OCI-LY7 (cell line): Measurements from ENCODE around the gene CCDC73. TPM values are rescaled to one million over a fixed set of nuclear protein-coding genes. Genes with fewer than 3 reads are reported as not detected.

Experiments
- BruUV-seq: library from RNA; stranded (reverse); fragments of 400-500 nt; replicated peaks from 2 replicates; lab custom pipeline; 2021; lab: Mats Ljungman, UMichigan
- CTCF ChIA-PET: fragments of 300-600 bp; sonication (Branson Sonifier 250); formaldehyde crosslinking; loops from one replicate; lab custom pipeline; 2022; ENCODE audit warnings: antibody characterized with exemption; ENCODE audit not compliant: unreplicated experiment; lab: Charles Lee
- POLR2A ChIA-PET: fragments of 300-600 bp; sonication (Branson Sonifier 250); formaldehyde crosslinking; loops from one replicate; lab custom pipeline; 2022; ENCODE audit warnings: antibody characterized with exemption; lab: Charles Lee
- DNase-seq: peaks from one replicate; pipeline ENCODE4 v3.0.0-alpha.2; 2015; ENCODE audit warnings: low spot score
- H2AFZ ChIP-seq: fragments of 200-600 bp; sonication (generic), shearing (Covaris generic); 2 replicates; pipeline ENCODE4 v1.6.1; 2014; ENCODE audit warnings: mild to moderate bottlenecking, antibody characterized with exemption, low read length, moderate library complexity
- H3K27ac ChIP-seq: fragments of 200-600 bp; sonication (generic); 2 replicates; pipeline ENCODE4 v1.5.1; 2014; ENCODE audit warnings: mixed run types, low read depth, mild to moderate bottlenecking, moderate library complexity, low read length, inconsistent platforms; ENCODE audit not compliant: poor library complexity, severe bottlenecking
- H3K36me3 ChIP-seq: fragments of 200-600 bp; sonication (generic); 2 replicates; pipeline ENCODE4 v1.6.1; 2014; ENCODE audit warnings: mild to moderate bottlenecking, antibody characterized with exemption, low read length, moderate library complexity, mixed read lengths; ENCODE audit not compliant: insufficient read depth
- H3K4me1 ChIP-seq: fragments of 200-600 bp; sonication (generic); 2 replicates; pipeline ENCODE4 v1.5.1; 2014; ENCODE audit warnings: mild to moderate bottlenecking, low read length; ENCODE audit not compliant: insufficient read depth, poor library complexity, severe bottlenecking
- H3K4me2 ChIP-seq: fragments of 200-600 bp; sonication (generic); 2 replicates; pipeline ENCODE4 v1.6.1; 2014; ENCODE audit warnings: mild to moderate bottlenecking, low read length
- H3K4me3 ChIP-seq: fragments of 200-600 bp; sonication (generic); 2 replicates; pipeline ENCODE4 v1.5.1; 2014; ENCODE audit warnings: mild to moderate bottlenecking, low read depth, low read length; ENCODE audit not compliant: poor library complexity, severe bottlenecking
- H3K79me2 ChIP-seq: fragments of 200-600 bp; sonication (generic); 2 replicates; pipeline ENCODE4 v1.6.1; 2016; ENCODE audit warnings: low read depth, mild to moderate bottlenecking, low read length, moderate library complexity, mixed read lengths; ENCODE audit not compliant: insufficient read depth
- H3K9me2 ChIP-seq: fragments of 200-600 bp; sonication (generic); 2 replicates; pipeline ENCODE4 v1.6.1; 2016; ENCODE audit warnings: mild to moderate bottlenecking, low read length, mixed read lengths; ENCODE audit not compliant: insufficient read depth
- H3K9me3 ChIP-seq: fragments of 200-600 bp; sonication (generic); 2 replicates; pipeline ENCODE4 v1.6.1; 2014; ENCODE audit warnings: mild to moderate bottlenecking, mixed run types, low read length, mixed read lengths
- H4K20me1 ChIP-seq: fragments of 200-600 bp; sonication (generic); 2 replicates; pipeline ENCODE4 v1.6.1; 2014; ENCODE audit warnings: mild to moderate bottlenecking, antibody characterized with exemption, low read length, moderate library complexity, mixed read lengths; ENCODE audit not compliant: insufficient read depth
- EZH2phosphoT487 ChIP-seq: fragments of 200-600 bp; sonication (generic); IDR thresholded peaks from 2 replicates; pipeline ENCODE4 v1.6.1; 2018; ENCODE audit warnings: low read depth, borderline replicate concordance, mild to moderate bottlenecking, mixed run types, antibody characterized with exemption, low read length, moderate library complexity, mixed read lengths
- intact Hi-C: fragments of 100-400 bp; cut with micrococcal nuclease; formaldehyde crosslinking; loops from one replicate; pipeline ENCODE4 v1.10.0; 2022; ENCODE audit not compliant: unreplicated experiment
- total RNA-seq, 2 experiments: library from RNA; depleted of rRNA in 1 of 2; stranded (reverse); fragments of >200 nt in 1 of 2; shearing (Covaris generic) in 1 of 2; gene quantifications; 2 replicates each; pipeline ENCODE4 v1.2.3, GENCODE V29; 2014 to 2022
- TF ChIP-seq, protein P1 (sequence below): fragments of 200-600 bp; sonication (generic); conservative IDR thresholded peaks from 2 replicates; pipeline ENCODE4 v1.5.1; 2014; ENCODE audit warnings: mild to moderate bottlenecking, antibody characterized with exemption, low read length, moderate library complexity, mixed read lengths

The CCDC73 gene
- total RNA-seq, 2 experiments from 2014 or later: not detected

DNA sequence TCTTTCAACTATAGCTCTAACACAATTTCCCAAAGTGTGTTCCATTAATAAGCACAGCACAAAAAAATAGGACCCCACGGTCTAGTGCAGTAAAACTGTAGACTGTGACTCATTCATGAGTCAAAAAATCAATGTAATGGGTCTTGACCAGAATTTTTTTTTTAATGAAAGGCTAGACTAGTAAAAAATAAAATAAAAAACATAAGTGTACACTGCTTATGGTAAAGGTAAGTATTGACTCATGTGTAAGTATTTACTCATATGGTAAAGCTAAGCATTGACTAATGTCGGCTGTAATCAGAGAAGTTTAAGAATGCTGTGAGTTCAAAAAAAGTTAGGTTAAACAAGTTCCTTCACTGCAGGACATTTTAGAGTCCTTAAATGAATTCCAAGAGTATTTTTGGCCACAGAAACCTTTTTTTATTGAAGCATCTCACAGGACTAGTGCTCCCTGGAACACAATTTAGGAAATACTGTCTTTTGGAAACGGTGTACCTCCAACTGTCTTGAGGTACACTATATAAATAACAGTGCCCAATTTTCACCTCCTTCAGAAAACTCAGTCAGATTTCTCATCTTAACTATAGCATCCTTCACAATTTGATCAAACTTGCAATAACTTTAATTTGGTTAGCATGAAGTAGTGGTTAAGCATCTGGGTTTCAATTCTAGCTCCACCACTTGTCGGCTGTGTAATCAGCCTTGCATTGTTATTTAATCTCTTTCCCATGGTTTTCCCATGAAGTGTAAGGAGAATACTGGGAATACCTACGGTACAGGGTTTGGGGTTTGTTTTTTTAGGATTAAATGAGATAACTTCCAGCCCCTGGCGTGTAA lies 2.1 kb downstream of the CCDC73 start:
- no peak overlapping the region; the same call in 1 of the 2 replicates for H3K4me2 ChIP-seq
- DNase-seq: no peak
- intact Hi-C loops: loop anchor here (1.0 to 5.0 kb wide), 2 partner anchors 43 to 470 kb away; no protein-coding TSS in a partner anchor
- no peak overlapping the region; the same call in 1 of the 2 replicates for H2AFZ ChIP-seq
- no peaks in the 10 kb centered on the region for H3K79me2 ChIP-seq
- no peaks in the 10 kb centered on the region for H3K36me3 ChIP-seq
- H3K27ac ChIP-seq: no peak overlapping the region
- H3K9me3 ChIP-seq: no peaks in the 10 kb centered on the region
- no peaks in the 10 kb centered on the region for H3K4me1 ChIP-seq
- no peaks in the 10 kb centered on the region for H3K9me2 ChIP-seq
- no peak for TF ChIP-seq EZH2phosphoT487
- TF ChIP-seq, protein P1, sequence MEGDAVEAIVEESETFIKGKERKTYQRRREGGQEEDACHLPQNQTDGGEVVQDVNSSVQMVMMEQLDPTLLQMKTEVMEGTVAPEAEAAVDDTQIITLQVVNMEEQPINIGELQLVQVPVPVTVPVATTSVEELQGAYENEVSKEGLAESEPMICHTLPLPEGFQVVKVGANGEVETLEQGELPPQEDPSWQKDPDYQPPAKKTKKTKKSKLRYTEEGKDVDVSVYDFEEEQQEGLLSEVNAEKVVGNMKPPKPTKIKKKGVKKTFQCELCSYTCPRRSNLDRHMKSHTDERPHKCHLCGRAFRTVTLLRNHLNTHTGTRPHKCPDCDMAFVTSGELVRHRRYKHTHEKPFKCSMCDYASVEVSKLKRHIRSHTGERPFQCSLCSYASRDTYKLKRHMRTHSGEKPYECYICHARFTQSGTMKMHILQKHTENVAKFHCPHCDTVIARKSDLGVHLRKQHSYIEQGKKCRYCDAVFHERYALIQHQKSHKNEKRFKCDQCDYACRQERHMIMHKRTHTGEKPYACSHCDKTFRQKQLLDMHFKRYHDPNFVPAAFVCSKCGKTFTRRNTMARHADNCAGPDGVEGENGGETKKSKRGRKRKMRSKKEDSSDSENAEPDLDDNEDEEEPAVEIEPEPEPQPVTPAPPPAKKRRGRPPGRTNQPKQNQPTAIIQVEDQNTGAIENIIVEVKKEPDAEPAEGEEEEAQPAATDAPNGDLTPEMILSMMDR: no peak
- ChIA-PET CTCF (interaction anchor here (1.2 kb wide), 1 partner anchor 486 kb away, joined by 4 read pairs; no protein-coding TSS in a partner anchor), POLR2A (interaction anchor here (0.5 to 1.3 kb wide), 2 partner anchors 34 to 39 kb away, joined by 5 to 6 read pairs; no protein-coding TSS in a partner anchor)
- H4K20me1 ChIP-seq: no peaks in the 10 kb centered on the region
- BruUV-seq: no TSS peak
- no peak overlapping the region for H3K4me3 ChIP-seq

DNA sequence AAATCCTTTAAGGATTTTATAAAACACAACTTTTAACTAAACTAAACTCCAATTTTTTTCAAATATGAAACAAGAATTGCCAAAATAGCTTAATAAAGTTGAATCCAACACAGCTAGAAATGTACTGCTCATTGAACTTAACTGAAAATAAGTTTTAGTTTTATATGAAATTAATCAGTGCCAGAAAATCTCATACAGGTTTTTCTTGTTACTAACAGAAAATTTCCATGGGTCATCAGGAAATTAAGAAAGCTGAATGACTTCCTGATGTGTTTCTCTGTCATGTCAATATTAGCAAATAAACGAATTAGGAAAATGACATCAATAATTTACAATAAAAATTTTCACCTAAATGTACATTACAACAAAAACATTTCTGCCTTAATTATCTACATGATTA lies 3.5 kb downstream of the CCDC73 start:
- ChIA-PET CTCF (interaction anchor here (1.2 kb wide), 1 partner anchor 43 kb away, joined by 3 read pairs; no protein-coding TSS in a partner anchor), POLR2A (interaction anchor here (0.6 to 1.6 kb wide), 5 partner anchors 11 to 111 kb away, joined by 3 to 5 read pairs (median 4); no protein-coding TSS in a partner anchor)
- no peak overlapping the region for H2AFZ ChIP-seq
- H3K9me2 ChIP-seq: no peaks in the 10 kb centered on the region
- DNase-seq: no peak
- H3K4me3 ChIP-seq: no peak overlapping the region
- no peaks in the 10 kb centered on the region for H3K36me3 ChIP-seq
- intact Hi-C loops: loop anchor here (5.0 kb wide), 1 partner anchor 469 kb away; no protein-coding TSS in a partner anchor
- no peaks in the 10 kb centered on the region for H3K79me2 ChIP-seq
- no peaks in the 10 kb centered on the region for H3K4me1 ChIP-seq
- no peak overlapping the region for H3K27ac ChIP-seq
- BruUV-seq: no TSS peak
- no peaks in the 10 kb centered on the region for H4K20me1 ChIP-seq
- H3K4me2 ChIP-seq: no peak overlapping the region
- no peak for TF ChIP-seq EZH2phosphoT487
- TF ChIP-seq, protein P1: no peak
- no peaks in the 10 kb centered on the region for H3K9me3 ChIP-seq
